NCI-H2107 treated with DMSO at 0.1 percent for 48 hours (cell line): ENCODE data around the gene F7.
"Not testable (repeated sequence)": the region's sequence is repeated elsewhere in the genome, so short reads cannot be mapped to it uniquely, and the experiment has no call there.

Source experiments
- DNase-seq: peaks from one replicate; lab custom pipeline; 2025; ENCODE audit not compliant: unreplicated experiment; lab: John Stamatoyannopoulos, UW

Gene F7

GRCh38 chr13:113098162-113098732, 7.3 kb upstream of the F7 start:
- no peak for DNase-seq

GRCh38 chr13:113099142-113099541, 6.4 kb upstream of the F7 start:
- no peak for DNase-seq

- not testable (repeated sequence) for DNase-seq
Measured at GRCh38 chr13:113102302-113102701, 3.3 kb upstream of the F7 start.

DNA sequence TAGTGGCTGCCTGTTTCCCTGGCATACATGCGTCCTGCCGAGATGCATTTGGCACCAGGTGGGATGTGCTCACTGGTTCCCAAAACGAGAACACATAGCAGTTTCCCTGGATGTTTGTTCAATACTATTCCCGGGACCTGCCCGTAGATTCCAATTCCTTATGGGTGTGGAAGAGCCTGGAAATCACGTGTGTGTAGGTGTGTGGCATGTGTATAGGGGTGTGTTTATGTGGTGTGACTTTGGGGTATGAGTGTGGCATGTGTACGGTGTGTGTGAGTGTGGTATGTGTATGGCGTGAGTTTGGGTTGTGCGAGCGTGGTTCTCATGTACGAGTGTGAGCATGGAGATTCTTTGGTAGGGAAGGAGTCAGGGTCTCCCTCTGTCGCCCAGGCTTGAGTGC, 2.9 kb upstream of the F7 start:
- DNase-seq, result no peak

DNA sequence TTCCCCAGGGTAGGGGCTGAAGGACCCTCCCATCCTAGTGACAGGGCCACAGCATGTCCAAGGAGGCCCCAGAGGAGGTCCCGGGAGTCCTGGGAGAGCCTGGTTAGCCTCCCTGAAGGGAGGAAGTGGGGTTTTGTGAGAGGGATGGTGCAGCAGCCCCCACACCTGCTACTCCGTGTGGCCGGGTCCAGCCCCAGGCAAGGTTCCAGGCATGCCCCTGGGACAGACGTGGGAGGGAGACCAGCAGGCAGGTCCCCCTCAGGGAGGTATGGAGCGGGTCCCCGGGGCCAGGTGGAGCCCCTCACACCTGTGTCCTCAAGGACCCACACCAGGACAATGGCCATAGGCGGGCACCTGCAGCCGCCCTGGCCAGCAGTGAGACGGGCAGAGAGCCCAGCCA, 1.9 kb upstream of the F7 start:
- no peak for DNase-seq

- DNase-seq, result no peak
Measured at GRCh38 chr13:113105921-113106452, 396 bp downstream of the F7 start.

- DNase-seq, result no peak
Measured at GRCh38 chr13:113106711-113107351, 1.2 kb downstream of the F7 start.

DNA sequence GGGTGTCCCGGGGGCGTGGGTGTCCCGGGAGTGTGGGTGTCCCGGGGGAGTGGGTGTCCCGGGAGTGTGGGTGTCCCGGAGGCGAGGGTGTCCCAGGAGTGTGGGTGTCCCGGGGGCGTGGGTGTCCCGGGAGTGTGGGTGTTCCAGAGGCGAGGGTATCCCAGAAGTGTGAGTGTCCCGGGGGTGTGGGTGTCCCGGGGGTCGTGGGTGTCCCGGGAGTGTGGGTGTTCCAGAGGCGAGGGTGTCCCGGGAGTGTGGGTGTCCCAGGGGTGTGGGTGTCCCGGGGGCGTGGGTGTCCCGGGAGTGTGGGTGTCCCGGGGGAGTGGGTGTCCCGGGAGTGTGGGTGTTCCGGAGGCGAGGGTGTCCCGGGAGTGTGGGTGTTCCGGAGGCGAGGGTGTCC, 2.9 kb downstream of the F7 start:
- DNase-seq, result not testable (repeated sequence)

DNA sequence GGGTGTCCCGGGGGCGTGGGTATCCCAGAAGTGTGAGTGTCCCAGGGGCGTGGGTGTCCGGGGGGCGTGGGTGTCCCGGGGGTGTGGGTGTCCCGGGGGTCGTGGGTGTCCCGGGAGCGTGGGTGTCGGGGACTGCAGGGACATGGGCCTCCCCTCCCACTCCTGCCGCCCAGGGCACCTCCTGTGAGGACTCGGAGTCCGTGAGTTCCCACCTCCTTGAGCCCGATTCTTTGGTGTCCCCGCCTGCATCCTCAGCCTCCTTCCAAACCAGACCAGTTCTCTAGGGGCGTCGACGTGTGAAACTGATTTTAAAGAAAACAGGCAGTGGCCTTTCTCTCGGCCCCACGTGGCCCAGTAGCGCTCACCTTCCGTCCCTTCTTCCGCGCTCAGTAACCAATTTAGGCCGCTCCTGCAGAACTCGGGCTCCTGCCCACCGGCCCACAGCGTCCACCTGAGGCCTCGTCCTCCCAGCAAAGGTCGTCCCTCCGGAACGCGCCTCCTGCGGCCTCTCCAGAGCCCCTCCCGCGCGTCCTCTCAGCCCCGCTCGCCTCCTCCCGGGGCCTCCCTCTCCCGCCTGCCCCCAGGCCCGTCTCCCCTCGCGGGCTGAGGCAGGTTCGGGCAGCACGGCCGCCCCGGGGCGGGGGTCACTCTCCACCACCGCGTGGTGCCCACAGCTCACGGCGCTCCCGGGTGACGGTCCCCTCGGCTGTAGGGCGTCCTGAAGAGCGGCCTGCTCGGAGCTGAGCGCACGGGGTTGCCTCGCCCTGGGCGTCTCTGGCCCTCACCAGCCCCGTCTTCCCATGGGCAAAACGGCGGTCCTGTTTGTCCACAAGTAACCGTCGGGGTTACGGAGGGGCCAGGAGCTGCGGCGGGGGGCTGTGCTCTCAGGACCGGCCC, 3.8 kb downstream of the F7 start:
- no peak for DNase-seq

DNA sequence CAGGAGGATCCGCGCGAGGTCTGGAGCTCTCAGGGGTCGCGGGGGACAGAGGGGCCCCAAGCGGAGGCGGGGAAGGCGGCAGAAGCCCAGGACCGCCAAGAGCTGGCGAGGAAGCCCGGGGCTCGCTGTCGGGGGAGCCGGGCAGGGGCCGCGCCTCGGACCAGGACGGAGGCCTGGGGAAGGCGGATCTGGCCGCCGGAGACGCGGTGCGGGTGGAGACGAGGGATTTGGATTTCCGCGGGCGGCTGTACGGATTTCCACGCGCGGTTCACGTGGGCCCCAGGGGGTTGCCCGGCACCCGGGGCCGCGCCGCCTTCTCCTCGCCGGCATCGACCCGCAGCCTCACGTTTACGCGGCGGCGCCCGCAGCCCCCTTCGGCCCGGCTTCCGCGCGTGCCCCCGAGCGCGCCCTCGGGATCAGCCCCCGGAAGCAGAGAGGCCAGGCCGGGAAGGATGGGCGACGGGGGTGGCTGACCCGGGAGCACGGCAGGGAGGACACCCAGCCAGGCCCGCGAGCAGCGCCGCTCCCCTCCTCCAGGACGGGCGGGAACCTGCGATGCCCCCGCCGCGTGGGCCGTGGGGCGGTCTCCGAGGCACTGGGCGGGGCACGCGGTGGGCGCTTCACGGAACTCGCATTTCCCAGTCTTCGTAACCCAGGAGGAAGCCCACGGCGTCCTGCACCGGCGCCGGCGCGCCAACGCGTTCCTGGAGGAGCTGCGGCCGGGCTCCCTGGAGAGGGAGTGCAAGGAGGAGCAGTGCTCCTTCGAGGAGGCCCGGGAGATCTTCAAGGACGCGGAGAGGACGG, 4.7 kb downstream of the F7 start:
- no peak for DNase-seq

DNA sequence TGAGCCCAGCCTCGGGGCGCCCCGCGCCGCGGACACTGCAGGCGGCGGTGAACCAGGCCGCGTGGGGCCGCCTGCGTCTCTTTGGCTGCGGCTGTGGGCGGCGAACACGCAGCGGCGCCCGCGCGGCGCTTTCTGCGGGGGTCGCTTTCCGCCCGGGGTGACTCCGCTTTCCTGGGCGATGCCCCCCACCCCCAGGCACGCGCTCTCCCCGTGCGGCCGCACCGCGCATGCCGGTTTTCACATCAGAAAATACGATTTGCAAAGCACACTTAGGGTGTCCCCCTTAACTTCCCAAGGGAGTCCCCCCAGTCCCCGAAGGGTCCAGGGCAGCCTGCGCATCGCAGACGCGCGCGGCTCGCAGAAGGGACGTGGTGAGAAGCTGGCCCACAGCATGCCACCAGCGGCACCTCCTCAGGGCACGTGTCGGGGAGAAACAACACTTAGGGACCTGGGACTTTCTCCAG, 5.3 kb downstream of the F7 start:
- DNase-seq, result no peak

DNA sequence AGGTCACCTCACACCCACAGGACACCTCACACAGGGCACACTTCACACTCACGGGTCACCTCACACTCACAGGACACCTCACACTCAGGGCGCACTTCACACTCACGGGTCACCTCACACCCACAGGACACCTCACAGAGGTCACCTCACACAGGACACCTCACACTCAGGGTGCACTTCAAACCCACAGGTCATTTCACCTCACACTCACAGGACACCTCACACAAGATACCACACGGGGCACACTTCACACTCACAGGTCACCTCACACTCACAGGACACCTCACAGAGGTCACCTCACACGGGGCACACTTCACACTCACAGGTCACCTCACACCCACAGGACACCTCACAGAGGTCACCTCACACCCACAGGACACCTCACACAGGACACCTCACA, 6.2 kb downstream of the F7 start:
- not testable (repeated sequence) for DNase-seq

DNA sequence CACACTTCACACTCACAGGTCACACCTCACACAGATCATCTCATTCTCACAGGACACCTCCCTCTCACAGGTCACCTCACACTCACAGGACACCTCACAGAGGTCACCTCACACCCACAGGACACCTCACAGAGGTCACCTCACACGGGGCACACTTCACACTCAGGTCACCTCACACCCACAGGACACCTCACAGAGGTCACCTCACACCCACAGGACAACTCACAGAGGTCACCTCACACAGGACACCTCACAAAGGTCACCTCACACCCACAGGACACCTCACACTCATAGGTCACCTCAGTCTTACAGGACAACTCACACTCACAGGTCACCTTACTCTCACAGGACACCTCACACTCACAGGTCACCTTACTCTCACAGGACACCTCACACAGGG, 6.9 kb downstream of the F7 start:
- DNase-seq, result not testable (repeated sequence)

DNA sequence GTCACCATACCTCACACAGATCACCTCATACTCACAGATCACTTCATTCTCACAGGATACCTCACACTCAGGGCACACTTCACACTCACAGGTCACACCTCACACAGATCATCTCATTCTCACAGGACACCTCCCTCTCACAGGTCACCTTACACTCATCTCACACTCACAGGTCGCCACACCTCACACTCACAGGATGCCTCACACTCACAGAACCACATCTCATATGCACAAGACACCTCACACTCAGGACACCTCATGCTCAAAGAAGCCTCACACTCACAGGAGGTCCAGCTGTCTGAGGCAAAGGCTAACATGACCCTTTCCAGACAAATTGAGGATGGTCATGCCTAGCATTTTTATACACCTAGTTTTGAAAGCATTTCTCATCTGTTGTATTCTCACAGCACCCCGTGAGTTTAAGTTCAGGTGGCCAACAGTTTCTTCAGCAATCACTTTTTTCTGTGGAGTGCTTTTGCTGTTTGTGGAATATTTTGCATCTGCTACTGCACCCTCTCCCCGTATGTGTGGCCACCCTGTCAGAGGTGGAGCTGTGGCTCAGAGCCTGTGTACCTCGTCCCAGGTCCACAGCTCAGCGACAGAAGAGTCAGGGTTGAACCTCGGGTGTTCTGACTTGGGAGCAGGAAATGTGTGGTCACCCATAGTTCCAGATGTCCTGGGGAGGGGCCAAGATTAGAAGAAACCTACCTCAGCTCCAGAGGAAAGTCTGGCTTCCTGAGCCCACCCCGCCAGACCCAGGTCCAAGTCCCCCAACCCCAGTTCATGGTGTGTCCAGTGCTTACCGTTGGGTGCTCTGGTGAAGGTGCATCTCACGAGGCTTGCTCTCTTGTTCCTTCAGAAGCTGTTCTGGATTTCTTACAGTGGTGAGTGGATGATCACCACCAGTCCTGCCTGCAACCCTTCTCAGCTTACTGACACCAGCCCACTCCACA, 7.6 kb downstream of the F7 start:
- DNase-seq, result no peak

DNA sequence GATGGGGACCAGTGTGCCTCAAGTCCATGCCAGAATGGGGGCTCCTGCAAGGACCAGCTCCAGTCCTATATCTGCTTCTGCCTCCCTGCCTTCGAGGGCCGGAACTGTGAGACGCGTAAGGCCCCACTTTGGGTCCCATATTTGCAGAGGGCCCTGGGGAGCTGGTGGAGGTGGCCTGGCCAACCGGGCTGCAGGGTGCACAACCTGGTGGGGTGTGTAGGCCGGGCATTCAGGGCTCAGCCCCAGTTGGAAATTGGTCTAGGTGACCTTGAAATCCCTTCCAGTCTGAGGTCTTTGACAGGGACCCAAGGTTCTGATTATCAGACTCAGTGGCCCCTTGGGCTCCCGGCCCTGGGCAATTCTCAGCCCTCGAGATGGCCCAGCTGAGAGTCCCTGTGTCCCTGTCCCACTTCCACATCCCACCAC, 8.3 kb downstream of the F7 start:
- no peak for DNase-seq

GRCh38 chr13:113114511-113115362, 9.1 kb downstream of the F7 start:
- no peak for DNase-seq

- no peak for DNase-seq
Measured at GRCh38 chr13:113115363-113116205, 10.0 kb downstream of the F7 start.

DNA sequence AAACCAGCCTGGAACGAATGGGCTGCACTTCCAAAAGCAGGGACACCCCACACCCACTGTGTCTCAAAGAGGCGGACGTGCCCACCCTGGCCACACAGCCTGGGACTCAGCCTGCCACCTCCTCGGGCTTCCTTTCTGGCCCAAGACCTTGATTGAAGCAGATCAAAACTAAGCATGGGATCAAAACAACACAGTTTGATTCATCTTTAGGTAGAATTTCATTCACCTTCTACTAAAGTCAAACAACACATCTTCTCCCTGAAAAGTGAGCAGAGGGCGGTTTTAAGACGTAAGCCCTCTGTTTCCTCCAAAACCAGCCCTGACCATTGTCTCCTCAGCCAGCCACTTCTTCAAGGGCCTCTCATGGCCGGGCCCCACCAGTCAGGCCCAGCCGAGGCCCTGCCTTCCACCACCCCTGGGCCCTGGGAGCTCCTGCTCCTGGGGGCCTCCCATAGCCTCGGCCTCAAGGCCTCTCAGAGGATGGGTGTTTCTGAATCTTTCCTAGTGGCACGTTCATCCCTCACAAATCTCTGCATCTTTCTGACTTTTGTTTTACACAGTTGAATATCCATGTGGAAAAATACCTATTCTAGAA, 10.7 kb downstream of the F7 start:
- no peak for DNase-seq
